Testis (tissue), 2 donors: ENCODE results near the gene EEF2KMT.

ENCODE experiments used
- POLR2A ChIP-seq: fragments of 450-650 bp; IDR thresholded peaks from one replicate; pipeline ENCODE4 v1.6.1; 2017; ENCODE audit warnings: antibody characterized with exemption, mild to moderate bottlenecking, moderate library complexity
- TF ChIP-seq, protein P1 (sequence below), 3 experiments: fragments of 450-650 bp in 2 of 3; fragments of 200-600 bp in 1 of 3; sonication (generic) in 1 of 3; IDR thresholded peaks; one replicate each; pipeline ENCODE4 v1.5.1; 2016 to 2019; ENCODE audit warnings: antibody characterized with exemption in 3 of 3, mild to moderate bottlenecking in 2 of 3, moderate library complexity in 1 of 3

GRCh38 chr16:5044011-5044540, 53.5 kb downstream of the EEF2KMT start:
- TF ChIP-seq, protein P1, sequence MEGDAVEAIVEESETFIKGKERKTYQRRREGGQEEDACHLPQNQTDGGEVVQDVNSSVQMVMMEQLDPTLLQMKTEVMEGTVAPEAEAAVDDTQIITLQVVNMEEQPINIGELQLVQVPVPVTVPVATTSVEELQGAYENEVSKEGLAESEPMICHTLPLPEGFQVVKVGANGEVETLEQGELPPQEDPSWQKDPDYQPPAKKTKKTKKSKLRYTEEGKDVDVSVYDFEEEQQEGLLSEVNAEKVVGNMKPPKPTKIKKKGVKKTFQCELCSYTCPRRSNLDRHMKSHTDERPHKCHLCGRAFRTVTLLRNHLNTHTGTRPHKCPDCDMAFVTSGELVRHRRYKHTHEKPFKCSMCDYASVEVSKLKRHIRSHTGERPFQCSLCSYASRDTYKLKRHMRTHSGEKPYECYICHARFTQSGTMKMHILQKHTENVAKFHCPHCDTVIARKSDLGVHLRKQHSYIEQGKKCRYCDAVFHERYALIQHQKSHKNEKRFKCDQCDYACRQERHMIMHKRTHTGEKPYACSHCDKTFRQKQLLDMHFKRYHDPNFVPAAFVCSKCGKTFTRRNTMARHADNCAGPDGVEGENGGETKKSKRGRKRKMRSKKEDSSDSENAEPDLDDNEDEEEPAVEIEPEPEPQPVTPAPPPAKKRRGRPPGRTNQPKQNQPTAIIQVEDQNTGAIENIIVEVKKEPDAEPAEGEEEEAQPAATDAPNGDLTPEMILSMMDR (IDR thresholded peaks at IDR 0.05), result no peak
- TF ChIP-seq POLR2A, result no peak
